NCI-H1436 treated with DMSO at 0.1 percent for 48 hours (cell line): ENCODE measurements around the gene RTRAF.

Experiments
- DNase-seq: peaks from one replicate; lab custom pipeline; 2025; lab: John Stamatoyannopoulos, UW

RTRAF gene

GRCh38 chr14:52020866-52021717 is 31.7 kb downstream of the RTRAF start:
- no peak for DNase-seq

GRCh38 chr14:52021957-52022600 is 32.7 kb downstream of the RTRAF start:
- no peak for DNase-seq

GRCh38 chr14:52023518-52023917 is 34.2 kb downstream of the RTRAF start:
- no peak for DNase-seq

GRCh38 chr14:52025310-52025709 is 36.0 kb downstream of the RTRAF start:
- DNase-seq = no peak

- no peak for DNase-seq
These were observed 36.8 kb downstream of the RTRAF start for GRCh38 chr14:52026017-52026660.

- DNase-seq = no peak
These were observed 37.6 kb downstream of the RTRAF start for GRCh38 chr14:52026901-52027300.

- DNase-seq = no peak
These were observed 40.5 kb downstream of the RTRAF start for GRCh38 chr14:52029881-52030280.

- no peak for DNase-seq
These were observed 42.4 kb downstream of the RTRAF start for GRCh38 chr14:52031781-52032180.

GRCh38 chr14:52032204-52032801 is 43.0 kb downstream of the RTRAF start:
- DNase-seq = no peak

- DNase-seq = no peak
These were observed 43.8 kb downstream of the RTRAF start for GRCh38 chr14:52033101-52033642.

- DNase-seq = no peak
These were observed 49.9 kb downstream of the RTRAF start for GRCh38 chr14:52039124-52039815.

- DNase-seq = no peak
These were observed 51.3 kb downstream of the RTRAF start for GRCh38 chr14:52040598-52040997.

GRCh38 chr14:52042371-52043289 is 53.3 kb downstream of the RTRAF start:
- DNase-seq = no peak

GRCh38 chr14:52043690-52044089 is 54.3 kb downstream of the RTRAF start:
- DNase-seq = no peak

GRCh38 chr14:52044791-52045522 is 55.6 kb downstream of the RTRAF start:
- DNase-seq = no peak

GRCh38 chr14:52046376-52046917 is 57.1 kb downstream of the RTRAF start:
- no peak for DNase-seq

- DNase-seq = no peak
These were observed 58.8 kb downstream of the RTRAF start for GRCh38 chr14:52048116-52048515.

GRCh38 chr14:52048641-52049204 is 59.4 kb downstream of the RTRAF start:
- DNase-seq = no peak

- no peak for DNase-seq
These were observed 59.9 kb downstream of the RTRAF start for GRCh38 chr14:52049271-52049670.
